ENCODE data around the gene PCYT2.

PCYT2 gene

DNA sequence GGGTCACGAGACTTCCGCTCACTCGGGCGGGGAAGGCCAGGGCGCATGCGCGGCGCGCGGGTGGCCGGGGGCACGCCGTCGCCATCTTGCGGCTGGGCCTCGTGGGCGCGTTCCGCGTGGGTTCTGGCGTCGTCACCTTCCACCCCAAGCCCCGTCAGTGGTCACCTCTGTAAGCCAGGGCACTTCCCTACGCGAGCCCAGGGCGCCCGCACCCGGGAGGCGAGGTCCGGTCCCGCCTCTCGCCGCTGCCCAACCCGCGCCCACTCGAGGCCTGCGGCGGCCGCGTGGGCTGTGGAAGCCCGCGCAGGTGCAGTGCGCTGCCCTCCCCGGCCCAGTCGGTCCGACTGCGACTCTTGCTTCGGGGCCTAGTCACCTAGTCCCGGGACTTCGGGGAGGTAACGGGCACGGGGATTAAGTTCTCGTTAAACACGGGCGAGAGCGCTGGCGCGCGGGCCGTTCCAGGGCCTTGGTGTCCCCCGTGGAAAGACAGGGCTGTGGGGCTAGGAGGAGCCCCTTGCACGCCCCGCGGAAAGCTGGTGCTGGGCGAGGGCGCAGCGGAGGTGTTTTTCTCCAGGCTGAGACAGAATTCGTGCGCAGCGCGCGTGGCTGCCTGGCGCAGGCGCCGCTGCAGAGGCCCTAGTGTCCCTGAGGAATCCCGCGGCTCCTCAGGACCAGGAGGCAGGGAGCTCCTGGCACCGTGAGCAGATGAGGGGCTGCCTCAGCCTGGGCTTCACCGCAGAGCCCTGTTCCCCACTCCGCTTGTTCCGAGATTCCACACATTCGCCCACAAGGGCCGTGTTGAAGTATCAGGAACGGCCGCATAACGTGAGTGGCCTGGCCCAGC is 39.6 kb downstream of the PCYT2 start (continued):
- TF ChIP-seq GLI4 (tag by site-specific recombination; IDR thresholded peaks at IDR 0.05) (no peak), RBAK (tag by site-specific recombination; IDR thresholded peaks at IDR 0.05) (no peak), SETDB1 (IDR thresholded peaks at IDR 0.05; ENCODE audit: insufficient read length, low read length) (no peak), ZNF558 (tag by site-specific recombination; IDR thresholded peaks at IDR 0.05) (no peak), ZNF830 (tag by site-specific recombination; IDR thresholded peaks at IDR 0.05; ENCODE audit: low read depth) (no peak), ZBTB21 (tag by site-specific recombination; IDR thresholded peaks at IDR 0.05) (no peak), HOXD13 (CRISPR knock-in tag; IDR thresholded peaks at IDR 0.05; ENCODE audit: borderline replicate concordance) (no peak), ZNF629 (tag by site-specific recombination; IDR thresholded peaks at IDR 0.05) (peak; percentile 30; the same call in 1 of the 2 replicates), PATZ1 (tag by site-specific recombination; IDR thresholded peaks at IDR 0.05) (peak; percentile 60), MYNN (tag by site-specific recombination; IDR thresholded peaks at IDR 0.05; ENCODE audit: borderline replicate concordance) (no peak), ZNF398 (tag by site-specific recombination; IDR thresholded peaks at IDR 0.05) (peak; percentile 51; the same call in 1 of the 2 replicates), ZNF747 (tag by site-specific recombination; IDR thresholded peaks at IDR 0.05) (no peak), ZIC2 (tag by site-specific recombination; IDR thresholded peaks at IDR 0.05) (no peak), ZNF843 (tag by site-specific recombination; IDR thresholded peaks at IDR 0.05) (no peak), ZNF423 (tag by site-specific recombination; IDR thresholded peaks at IDR 0.05) (no peak), ZNF211 (tag by site-specific recombination; IDR thresholded peaks at IDR 0.05; ENCODE audit: low read depth) (no peak), ZNF133 (tag by site-specific recombination; IDR thresholded peaks at IDR 0.05) (no peak), ZNF223 (tag by site-specific recombination; IDR thresholded peaks at IDR 0.05) (no peak; the same call in 1 of the 2 replicates), ZNF350 (tag by site-specific recombination; IDR thresholded peaks at IDR 0.05) (no peak), GFI1B (tag by site-specific recombination; IDR thresholded peaks at IDR 0.05) (no peak), YY2 (tag by site-specific recombination; IDR thresholded peaks at IDR 0.05) (peak; percentile 88), ZNF274 (IDR thresholded peaks at IDR 0.05; ENCODE audit: low read length) (no peak), ZNF274 (tag by site-specific recombination; IDR thresholded peaks at IDR 0.05; ENCODE audit: borderline replicate concordance) (no peak), ZNF837 (tag by site-specific recombination; IDR thresholded peaks at IDR 0.05) (no peak)
- TF ChIP-seq, protein P1, sequence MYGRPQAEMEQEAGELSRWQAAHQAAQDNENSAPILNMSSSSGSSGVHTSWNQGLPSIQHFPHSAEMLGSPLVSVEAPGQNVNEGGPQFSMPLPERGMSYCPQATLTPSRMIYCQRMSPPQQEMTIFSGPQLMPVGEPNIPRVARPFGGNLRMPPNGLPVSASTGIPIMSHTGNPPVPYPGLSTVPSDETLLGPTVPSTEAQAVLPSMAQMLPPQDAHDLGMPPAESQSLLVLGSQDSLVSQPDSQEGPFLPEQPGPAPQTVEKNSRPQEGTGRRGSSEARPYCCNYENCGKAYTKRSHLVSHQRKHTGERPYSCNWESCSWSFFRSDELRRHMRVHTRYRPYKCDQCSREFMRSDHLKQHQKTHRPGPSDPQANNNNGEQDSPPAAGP (tag by site-specific recombination; IDR thresholded peaks at IDR 0.05): peak; percentile 52
- TF ChIP-seq, protein P2, sequence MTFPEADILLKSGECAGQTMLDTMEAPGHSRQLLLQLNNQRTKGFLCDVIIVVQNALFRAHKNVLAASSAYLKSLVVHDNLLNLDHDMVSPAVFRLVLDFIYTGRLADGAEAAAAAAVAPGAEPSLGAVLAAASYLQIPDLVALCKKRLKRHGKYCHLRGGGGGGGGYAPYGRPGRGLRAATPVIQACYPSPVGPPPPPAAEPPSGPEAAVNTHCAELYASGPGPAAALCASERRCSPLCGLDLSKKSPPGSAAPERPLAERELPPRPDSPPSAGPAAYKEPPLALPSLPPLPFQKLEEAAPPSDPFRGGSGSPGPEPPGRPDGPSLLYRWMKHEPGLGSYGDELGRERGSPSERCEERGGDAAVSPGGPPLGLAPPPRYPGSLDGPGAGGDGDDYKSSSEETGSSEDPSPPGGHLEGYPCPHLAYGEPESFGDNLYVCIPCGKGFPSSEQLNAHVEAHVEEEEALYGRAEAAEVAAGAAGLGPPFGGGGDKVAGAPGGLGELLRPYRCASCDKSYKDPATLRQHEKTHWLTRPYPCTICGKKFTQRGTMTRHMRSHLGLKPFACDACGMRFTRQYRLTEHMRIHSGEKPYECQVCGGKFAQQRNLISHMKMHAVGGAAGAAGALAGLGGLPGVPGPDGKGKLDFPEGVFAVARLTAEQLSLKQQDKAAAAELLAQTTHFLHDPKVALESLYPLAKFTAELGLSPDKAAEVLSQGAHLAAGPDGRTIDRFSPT (tag by site-specific recombination; IDR thresholded peaks at IDR 0.05): peak; percentile 37; the same call in 1 of the 2 replicates
- TF ChIP-seq, protein P3, sequence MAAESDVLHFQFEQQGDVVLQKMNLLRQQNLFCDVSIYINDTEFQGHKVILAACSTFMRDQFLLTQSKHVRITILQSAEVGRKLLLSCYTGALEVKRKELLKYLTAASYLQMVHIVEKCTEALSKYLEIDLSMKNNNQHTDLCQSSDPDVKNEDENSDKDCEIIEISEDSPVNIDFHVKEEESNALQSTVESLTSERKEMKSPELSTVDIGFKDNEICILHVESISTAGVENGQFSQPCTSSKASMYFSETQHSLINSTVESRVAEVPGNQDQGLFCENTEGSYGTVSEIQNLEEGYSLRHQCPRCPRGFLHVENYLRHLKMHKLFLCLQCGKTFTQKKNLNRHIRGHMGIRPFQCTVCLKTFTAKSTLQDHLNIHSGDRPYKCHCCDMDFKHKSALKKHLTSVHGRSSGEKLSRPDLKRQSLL (tag by site-specific recombination; IDR thresholded peaks at IDR 0.05): no peak
- TF ChIP-seq, protein P4, sequence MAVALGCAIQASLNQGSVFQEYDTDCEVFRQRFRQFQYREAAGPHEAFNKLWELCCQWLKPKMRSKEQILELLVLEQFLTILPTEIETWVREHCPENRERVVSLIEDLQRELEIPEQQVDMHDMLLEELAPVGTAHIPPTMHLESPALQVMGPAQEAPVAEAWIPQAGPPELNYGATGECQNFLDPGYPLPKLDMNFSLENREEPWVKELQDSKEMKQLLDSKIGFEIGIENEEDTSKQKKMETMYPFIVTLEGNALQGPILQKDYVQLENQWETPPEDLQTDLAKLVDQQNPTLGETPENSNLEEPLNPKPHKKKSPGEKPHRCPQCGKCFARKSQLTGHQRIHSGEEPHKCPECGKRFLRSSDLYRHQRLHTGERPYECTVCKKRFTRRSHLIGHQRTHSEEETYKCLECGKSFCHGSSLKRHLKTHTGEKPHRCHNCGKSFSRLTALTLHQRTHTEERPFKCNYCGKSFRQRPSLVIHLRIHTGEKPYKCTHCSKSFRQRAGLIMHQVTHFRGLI (tag by site-specific recombination; IDR thresholded peaks at IDR 0.05): peak; percentile 54
- TF ChIP-seq, protein P5, sequence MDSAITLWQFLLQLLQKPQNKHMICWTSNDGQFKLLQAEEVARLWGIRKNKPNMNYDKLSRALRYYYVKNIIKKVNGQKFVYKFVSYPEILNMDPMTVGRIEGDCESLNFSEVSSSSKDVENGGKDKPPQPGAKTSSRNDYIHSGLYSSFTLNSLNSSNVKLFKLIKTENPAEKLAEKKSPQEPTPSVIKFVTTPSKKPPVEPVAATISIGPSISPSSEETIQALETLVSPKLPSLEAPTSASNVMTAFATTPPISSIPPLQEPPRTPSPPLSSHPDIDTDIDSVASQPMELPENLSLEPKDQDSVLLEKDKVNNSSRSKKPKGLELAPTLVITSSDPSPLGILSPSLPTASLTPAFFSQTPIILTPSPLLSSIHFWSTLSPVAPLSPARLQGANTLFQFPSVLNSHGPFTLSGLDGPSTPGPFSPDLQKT (IDR thresholded peaks at IDR 0.05; ENCODE audit: borderline replicate concordance, low read depth, low read length): no peak

Data from HEK293 (cell line).